ENCODE measurements around the gene NCEH1.

GRCh38 chr3:172655388-172655787 is 55.5 kb downstream of the NCEH1 start:
- TF ChIP-seq, protein P1, sequence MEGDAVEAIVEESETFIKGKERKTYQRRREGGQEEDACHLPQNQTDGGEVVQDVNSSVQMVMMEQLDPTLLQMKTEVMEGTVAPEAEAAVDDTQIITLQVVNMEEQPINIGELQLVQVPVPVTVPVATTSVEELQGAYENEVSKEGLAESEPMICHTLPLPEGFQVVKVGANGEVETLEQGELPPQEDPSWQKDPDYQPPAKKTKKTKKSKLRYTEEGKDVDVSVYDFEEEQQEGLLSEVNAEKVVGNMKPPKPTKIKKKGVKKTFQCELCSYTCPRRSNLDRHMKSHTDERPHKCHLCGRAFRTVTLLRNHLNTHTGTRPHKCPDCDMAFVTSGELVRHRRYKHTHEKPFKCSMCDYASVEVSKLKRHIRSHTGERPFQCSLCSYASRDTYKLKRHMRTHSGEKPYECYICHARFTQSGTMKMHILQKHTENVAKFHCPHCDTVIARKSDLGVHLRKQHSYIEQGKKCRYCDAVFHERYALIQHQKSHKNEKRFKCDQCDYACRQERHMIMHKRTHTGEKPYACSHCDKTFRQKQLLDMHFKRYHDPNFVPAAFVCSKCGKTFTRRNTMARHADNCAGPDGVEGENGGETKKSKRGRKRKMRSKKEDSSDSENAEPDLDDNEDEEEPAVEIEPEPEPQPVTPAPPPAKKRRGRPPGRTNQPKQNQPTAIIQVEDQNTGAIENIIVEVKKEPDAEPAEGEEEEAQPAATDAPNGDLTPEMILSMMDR (IDR thresholded peaks at IDR 0.05) = no peak
- TF ChIP-seq POLR2A (IDR thresholded peaks at IDR 0.05) = no peak

Measured in thyroid gland (tissue), 4 donors.